Fibroblast of peridontal ligament (primary cell): ENCODE measurements around the gene OGFR.
"Not testable (repeated sequence)": the region's sequence is repeated elsewhere in the genome, so short reads cannot be mapped to it uniquely, and the experiment has no call there.

Experiments used
- DNase-seq: peaks from one replicate; pipeline ENCODE4 v3.0.0-alpha.2; 2010; ENCODE audit errors: extremely low read depth

The OGFR gene

DNA sequence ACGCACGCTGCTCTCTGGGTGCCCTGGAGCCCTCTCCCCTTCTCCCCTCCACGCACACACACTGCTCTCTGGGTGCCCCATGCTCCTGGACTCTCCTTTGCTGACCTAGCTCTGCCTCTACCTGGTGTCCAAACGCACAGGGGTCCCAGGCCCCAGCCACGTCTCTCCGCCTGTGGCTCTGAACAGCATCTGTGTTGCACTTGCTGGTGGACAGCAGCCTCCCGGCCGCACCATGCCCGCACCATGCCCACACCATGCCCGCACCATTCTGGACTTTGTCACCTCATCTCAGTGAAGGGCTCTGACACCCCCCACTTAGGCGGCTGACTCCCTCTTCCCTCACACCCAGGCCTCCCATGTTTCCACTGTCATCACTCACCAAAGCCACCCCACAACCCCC is 35.2 kb downstream of the OGFR start:
- DNase-seq: no peak

DNA sequence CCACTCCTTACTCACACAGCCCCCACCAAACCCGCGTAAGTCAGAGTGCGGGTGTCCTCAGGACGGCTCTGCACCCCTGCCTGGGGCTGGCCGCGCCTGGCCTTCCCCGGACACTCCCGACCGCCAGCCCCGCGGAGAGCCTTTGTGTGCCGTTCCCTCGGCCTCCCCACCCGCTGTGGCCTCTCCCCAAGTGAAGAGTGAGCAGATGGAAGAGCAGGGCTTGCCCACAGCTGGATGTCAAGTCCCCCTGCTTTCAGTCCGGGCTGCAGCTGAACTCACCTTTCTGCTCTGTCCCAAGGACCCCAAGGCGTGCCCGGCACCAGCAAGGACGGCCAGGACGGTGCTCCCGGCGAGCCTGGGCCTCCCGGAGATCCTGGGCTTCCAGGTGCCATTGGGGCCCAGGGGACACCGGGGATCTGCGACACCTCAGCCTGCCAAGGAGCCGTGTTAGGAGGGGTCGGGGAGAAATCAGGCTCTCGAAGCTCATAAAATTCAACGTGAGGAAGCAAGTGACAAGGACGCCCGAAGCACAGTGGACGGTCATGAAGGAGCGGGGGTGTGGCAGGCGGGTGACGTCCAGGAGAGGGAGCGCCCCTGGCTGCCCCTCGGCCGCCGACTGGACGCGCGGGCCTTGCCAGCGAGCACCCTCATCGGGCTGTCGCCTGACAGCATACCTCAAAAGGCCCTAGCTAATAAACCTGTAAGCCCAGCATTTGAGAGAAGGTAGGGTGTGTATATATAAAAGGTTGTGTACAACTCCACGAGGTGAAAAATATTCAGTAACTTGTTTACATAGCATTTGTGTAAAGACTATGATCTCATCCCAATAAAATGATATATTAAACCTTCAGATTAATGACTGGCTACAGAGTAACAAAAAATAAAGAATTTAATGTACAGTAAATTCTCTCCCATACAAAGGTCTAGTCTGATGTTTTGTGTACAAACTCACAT is 35.9 kb downstream of the OGFR start:
- DNase-seq: no peak

DNA sequence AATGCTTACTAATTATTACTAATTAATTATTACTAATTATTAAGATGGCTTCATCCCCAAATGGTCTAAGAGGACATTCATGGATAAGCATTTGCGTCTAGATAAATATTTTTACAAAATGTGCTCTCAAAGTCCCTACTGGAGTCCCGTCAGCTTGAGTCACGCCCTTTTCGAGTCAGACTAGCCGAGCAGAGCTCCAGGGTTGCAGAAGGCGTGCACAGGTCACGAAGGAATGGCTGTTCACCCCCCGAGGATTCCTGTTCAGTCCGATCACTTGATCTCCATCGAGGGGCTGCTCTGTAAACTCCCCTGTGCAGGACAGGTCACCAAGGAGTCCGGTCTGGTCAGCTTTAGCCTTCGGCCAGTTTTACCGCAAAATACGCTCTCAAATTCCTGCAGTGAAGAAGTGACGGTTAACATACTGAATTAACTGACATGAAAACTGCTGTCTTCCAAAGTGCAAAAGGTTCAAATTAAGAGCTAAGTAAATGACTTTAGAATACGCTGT is 37.1 kb downstream of the OGFR start:
- no peak for DNase-seq

DNA sequence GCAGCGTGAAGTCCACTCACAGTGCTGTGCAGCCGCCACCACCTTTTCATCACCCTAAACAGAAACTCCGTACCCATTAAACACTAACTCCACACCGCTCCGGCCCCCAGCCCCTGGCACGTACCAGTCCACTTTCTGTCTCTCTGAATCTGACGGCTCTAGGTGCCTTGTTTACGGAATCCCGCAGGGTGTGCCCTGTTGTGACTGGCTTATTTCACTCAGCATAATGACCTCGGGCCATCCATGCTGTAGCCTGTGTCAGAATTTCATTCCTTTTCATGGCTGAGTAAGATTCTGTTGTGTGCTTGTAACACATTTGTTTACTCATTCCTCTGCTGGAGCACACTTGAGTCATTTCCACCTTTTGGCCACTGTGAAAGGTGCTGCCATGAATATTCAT is 39.0 kb downstream of the OGFR start:
- no peak for DNase-seq

DNA sequence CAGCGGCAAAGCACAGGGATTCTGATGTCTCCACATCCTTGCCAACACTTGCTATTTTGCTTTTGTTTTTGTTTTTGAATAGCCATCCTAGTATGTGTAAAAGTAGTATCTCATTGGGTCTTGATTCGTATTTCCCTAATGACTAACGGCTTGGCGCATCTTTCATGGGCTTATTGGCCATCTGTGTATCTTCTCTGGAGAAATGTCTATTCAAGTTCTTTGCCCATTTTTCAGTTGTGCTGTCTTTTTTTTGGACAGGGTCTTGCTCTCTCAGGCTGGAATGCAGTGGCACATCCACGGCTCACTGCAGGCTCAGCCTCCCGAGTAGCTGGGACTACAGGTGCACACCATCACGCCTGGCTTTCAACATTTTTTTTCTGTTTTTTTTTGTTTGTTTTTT is 39.5 kb downstream of the OGFR start:
- DNase-seq: no peak

DNA sequence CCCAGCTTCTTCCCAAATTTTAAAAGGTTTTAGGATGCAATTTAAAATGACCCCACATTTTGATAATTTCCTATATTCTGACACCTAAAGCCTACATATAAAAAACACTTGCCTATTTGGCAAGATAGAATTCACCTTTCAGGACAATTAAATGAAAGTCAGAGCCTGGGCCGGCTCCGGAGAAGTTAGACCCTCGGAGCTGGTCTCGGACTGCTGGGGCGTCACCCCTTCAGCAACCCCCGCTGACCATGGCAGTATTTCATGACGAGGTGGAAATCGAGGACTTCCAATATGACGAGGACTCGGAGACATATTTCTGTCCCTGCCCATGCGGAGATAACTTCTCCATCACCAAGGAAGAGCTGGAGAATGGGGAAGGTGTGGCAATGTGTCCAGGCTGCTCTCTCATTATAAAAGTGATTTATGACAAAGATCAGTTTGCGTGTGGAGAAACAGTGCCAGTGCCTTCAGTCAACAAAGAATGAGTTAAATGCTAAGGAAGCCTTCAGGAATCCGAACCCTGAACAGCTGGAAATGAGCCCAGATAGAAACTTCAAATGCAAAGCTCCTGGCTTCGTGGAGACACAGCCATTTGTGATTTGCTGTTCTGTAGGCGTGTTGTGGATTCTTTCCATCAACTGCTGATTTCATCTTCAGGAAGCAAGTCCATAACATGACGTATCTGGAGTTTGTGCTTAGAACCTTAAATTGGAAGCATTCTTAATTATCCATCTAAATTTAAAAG is 41.0 kb downstream of the OGFR start:
- no peak for DNase-seq

DNA sequence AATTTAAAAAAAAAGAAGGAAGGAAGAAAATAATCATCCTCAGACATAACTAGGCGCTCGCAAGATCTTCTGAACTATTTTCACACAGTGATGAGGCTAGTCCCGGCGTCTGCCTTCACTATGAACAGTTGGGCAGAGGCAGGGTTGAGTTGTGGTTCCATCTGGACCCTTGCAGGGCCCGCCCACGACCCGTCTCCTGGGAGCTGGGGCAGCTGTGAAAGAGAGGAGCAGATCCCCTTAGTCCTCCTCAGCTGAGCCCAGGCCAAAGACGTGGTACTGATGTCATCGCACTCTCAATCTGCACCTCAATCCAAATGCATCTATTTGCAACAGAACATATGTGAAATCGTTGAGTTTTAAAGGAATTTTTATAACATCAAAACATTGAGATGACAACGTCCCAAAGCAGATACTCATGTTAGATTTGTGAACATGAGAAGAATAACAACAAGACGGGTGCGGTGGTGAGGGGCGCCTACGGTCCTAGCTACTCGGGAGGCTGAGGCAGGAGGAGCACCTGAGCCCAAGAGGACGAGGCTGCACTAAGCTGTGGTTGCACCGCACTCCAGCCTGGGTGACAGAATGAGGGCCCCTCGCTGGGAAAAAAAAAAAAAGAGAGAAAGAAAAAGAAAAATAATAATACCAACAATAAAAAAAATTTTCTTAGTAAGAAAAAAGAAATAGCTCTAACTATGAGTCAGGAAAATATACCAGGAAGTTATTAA is 41.7 kb downstream of the OGFR start:
- no peak for DNase-seq

DNA sequence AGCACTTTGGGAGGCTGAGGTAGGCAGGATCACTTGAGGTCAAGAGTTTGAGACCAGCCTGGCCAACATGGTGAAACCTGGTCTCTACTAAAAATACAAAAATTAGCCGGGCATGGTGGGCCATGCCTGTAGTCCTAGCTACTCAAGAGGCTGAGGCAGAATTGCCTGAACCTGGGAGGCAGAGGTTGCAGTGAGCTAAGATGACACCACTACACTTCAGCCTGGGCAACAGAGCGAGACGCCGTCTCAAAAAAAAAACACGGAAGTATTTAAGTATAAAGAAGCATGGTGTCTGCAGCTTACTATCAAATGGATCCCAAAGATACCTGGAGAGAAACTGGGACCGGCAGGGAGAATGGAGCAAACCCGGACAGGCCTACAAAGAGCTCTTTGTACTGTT is 44.3 kb downstream of the OGFR start:
- DNase-seq: not testable (repeated sequence)

DNA sequence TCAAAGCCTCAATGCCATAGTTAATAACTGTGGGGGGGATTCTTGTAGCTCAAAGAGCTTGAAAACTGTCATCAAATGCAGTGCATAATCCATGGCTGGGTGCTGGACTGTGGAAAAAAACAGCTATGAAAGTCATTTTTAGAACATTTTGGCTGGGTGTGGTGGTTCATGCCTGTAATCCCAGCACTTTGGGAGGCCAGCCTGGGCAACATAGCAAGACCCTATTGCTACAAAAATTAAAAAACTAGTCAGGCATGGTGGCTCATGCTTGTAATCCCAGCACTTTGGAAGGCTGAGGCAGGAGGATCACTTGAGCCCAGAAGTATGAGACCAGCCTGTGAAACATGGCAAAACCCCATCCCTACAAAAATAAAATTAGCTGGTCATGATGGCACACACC is 44.8 kb downstream of the OGFR start:
- DNase-seq: no peak

DNA sequence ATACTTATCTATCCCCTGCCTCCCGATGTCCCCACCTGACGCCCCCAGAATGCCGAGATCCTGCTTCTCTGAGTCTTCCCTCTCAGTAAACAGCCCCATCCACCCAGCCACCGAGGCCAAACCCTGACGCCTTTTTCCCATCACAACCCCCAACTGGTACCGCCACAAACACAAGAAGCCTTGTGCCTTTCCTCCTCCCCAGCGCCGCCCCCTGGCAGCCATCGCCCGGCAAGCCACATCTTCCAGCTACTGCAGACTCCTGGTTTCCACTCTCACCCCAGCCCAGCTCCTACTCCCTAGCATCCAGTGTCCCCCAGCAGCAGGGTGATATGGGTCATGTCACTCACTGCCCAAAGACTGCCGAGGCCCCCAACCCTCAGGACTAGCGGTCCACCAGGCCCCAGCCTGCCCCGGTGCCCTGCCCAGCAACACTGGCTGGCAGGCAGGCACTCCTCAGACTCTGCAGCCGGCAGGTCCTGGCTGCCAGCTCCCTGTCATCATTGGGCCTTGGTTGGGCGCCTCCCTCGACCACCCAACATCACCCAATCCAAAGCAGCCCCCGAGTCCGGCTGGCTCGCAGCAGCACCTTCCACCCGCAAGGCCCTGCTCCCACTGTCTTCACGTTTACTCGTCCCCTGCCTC is 45.8 kb downstream of the OGFR start:
- DNase-seq: no peak

DNA sequence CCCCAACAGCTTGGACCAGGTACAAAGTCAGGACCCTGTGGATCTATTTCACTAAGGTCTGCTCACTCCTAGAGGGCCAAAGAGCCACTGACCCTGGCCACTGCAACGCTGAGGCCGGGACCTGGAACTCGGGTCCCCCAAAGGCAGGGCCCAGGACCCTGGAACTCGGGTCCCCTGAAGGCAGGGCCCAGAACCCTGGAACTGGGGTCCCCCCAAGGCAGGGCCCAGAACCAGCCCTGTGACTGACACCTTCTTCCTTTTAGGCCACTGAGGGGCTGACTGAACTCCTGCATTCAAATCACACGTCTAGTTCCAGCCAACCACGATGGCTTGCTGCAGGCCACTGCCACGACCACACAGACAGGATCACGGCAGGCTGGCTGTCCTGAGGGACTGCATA is 47.6 kb downstream of the OGFR start:
- no peak for DNase-seq

DNA sequence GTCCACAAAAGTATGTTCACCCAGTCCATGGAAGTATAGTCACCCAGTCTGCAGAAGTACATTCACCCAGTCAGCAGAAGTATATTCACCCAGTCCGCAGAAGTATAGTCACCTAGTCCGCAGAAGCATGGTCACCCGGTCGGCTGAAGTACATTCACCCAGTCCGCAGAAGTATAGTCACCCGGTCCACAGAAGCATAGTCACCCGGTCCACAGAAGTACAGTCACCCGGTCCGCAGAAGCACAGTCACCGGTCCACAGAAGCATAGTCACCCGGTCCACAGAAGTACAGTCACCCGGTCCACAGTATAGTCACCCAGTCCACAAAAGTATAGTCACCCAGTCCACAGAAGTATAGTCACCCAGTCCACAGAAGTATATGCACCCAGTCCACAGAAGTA is 48.2 kb downstream of the OGFR start:
- no peak for DNase-seq

DNA sequence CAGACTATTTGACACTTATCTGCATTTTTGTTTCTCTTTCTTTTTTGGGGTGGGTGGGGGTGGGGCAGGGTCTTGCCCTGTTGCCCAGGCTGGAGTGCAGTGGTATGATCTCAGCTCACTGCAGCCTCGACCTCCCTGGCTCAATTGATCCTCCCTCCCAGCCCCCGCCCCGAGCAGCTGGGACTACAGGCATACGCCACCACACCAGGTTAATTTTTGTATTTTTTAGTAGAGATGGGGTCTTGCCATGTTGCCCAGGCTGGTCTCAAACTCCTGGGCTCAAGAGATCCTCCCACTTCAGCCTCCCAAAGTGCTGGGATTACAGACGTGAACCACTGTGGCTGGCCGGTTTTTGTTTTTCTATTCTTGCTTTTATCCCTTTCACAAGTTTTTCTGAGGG is 48.7 kb downstream of the OGFR start:
- not testable (repeated sequence) for DNase-seq

DNA sequence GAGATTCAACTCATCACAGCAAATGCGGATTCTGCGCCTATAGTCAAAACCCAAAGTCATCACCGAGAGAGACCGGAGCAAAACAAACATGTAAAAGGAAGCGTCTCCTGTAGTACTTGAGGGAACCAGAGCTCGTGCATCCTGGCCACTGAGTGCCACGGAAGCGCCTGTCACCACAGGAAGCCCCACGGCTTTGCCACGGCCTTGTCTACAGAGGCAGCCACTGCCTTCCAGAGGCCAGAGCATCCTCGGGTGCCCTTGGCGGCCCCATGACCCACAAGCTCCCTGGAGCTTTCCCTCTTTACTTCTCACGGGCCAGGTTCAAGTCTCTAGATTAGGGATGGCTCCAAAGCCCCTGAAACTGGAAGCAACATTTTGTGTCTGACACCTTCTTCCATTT is 49.5 kb downstream of the OGFR start:
- DNase-seq: no peak

DNA sequence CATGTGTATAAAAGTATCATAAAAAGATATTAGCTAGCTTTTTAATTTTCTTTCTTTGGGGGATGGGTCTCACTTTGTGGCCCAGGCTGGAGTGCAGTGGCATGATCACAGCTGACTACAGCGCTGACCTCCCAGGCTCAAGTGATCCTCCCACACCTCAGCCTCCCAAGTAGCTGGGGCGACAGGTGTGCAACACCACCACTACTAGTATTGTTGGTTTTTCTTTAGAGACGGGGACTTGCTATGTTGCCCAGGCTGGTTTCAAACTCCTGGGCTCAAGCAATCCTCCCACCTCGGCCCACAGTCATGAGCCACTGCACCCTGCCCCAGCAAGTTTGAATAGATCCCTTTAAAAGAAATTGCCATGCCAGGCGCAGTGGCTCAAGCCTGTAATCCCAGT is 50.5 kb downstream of the OGFR start:
- DNase-seq: no peak

DNA sequence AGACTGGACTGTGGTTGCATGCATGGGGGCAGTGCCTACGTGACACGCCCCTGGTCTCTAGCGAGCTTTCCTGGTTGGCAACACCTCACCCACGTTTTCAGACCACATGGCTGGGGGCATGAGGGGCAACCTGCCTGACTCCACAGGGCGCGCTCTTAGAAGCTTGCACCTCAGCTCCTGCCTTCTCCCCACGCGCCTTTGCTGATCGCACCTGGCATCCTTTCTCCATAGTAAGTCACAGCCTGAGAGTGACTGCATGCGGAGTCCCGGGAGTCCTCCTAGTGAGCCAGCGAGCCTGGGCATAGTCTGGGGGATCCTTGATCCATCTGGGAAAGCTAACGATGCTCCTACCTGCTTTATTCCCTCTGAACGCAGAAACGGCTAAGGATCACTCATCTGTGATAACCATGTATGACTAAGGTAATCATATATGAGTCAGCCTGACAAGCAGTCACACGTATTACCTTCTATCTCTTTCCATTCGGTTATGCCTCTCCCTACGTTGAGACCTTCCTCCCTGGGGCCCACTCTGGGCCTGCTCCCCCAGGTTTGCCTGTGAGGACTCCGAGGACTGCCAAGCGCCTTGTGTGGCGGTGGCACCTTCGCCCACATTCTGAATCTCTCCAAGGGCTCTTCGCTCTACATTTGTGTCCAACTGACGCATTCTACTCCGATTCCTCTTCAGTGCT is 52.4 kb downstream of the OGFR start:
- no peak for DNase-seq

DNA sequence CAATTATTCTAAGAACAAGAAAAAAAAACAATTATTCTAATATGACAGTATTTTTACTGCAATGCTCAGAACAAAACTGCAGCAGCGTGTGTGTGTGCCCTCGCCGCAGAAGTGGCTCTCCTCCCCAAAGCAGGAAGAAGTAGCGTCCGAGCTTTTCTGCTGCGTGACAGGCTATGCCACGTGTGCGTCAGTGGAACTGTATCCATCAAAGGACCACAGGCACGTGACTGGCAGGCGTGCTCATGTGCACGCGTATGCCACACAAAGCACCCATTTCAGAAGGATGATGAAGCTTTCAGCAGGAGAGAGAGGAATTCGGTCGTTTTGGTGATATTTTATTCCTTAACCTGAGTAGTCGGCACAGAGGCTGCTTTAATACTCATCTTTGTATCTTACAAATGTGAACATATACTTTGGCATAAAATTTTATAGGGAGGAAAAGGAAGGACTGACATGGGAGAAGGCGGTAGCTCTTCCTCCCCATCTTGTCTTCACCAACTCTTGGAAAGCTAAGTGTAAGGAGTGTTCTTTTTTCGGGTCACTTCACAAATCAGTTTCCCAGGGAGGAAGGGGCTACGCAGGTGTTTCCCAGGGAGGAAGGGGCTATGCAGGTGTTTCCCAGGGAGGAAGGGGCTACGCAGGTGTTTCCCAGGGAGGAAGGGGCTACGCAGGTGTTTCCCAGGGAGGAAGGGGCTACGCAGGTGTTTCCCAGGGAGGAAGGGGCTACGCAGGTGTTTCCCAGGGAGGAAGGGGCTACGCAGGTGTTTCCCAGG is 53.6 kb downstream of the OGFR start:
- no peak for DNase-seq

DNA sequence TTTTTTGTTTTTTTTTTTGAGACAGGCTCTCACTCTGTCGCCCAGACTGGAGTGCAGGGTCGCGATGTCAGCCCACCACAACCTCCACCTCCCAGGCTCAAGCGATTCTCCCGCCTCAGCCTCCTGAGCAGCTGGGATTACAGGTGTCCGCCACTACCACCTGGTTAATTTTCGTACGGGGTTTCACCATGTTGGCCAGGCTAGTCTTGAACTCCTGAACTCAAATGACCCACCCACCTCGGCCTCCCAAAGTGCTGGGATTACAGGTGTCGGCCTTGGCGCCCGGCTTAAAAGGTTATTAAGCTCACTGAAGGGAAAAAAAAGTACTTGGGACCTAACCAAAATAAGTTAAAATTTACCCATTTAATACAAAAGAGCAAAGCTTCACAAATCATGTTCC is 55.1 kb downstream of the OGFR start:
- no peak for DNase-seq

DNA sequence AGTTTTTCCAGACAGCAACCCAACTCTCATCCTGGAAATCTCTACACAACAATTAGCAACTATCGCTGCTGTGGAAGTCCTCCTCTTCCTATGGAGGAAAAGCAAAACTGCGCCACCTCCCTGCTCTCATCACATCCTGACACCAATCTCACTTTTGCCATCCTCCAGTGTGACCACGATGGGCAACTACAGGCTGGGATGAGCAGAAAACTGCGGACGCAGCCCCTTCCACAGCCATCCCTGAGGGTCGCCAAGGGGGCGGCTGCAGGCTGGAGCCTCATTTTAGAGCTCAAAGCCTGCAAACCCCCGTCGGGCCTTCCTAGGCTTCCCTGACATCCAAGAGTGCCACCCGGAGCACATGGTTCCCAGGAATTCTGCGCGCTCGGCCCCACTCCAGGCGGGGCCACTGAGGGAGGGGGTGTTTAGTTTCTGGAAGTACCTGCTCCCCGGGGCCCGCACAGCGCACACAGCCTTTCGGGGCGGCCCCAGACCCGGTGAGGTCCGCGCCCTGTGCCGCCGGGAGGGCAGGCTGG is 55.8 kb downstream of the OGFR start:
- peak; percentile 53 for DNase-seq
